Mucosa of descending colon (tissue), 3 donors: ENCODE data around the gene NUP188. TPM values are rescaled to one million over a fixed set of nuclear protein-coding genes. Genes with fewer than 3 reads are reported as not detected.

Source experiments
- ATAC-seq: fragments of 200-7000 bp; cut with Tn5 transposase; one replicate; pipeline ENCODE4 v1.9.1; 2020; ENCODE audit warnings: mild to moderate bottlenecking, moderate library complexity
- DNase-seq, 3 donors: peaks; one replicate each; pipeline ENCODE4 v3.0.0-alpha.2; 2020
- H3K36me3 ChIP-seq: fragments of 200-600 bp; one replicate; pipeline ENCODE4 v1.8.0; 2021; ENCODE audit warnings: low read depth, mild to moderate bottlenecking
- H3K4me1 ChIP-seq: fragments of 200-600 bp; one replicate; pipeline ENCODE4 v1.8.0; 2021; ENCODE audit warnings: low read depth, mild to moderate bottlenecking
- H3K4me3 ChIP-seq: fragments of 200-600 bp; one replicate; pipeline ENCODE4 v1.8.0; 2021; ENCODE audit warnings: mild to moderate bottlenecking
- H3K9me3 ChIP-seq: fragments of 200-600 bp; one replicate; pipeline ENCODE4 v1.8.0; 2021; ENCODE audit warnings: mild to moderate bottlenecking
- CTCF ChIP-seq: fragments of 200-600 bp; IDR thresholded peaks from one replicate; pipeline ENCODE4 v1.8.0; 2022; ENCODE audit warnings: antibody characterized with exemption, mild to moderate bottlenecking
- intact Hi-C, 2 donors: fragments of 100-400 bp; cut with DNase I in 1 of 2; cut with micrococcal nuclease in 1 of 2; formaldehyde crosslinking; loops; one replicate each; pipeline versions ENCODE4 v1.11.0 to v1.11.1; 2022; cut with DNase I, micrococcal nuclease
- total RNA-seq, 3 donors: library from RNA; stranded (reverse); fragmentation: NEBNext Ultra II Directional in 2 of 3; extraction: Animal tissue kit (Norgen Biotek cat#: 25700) in 2 of 3; gene quantifications; one replicate each; pipeline versions ENCODE4 v1.2.1 to v1.2.4, GENCODE V29; 2021 to 2023
- donor health status: DM: no; HTN: no; CAD: no; lungs with moderate emphysema.
- donor health status: DM: no; HTN: no; CAD: no.
- donor health status: DM: no; HTN: yes; CAD: no.

Gene NUP188
- total RNA-seq, 3 donors from 2014 or later: 24.4 to 36.7 (median 30.4) TPM

GRCh38 chr9:129007035-129007765, 59.7 kb downstream of the NUP188 start:
- H3K9me3 ChIP-seq: no peaks in the 10 kb centered on the region
- TF ChIP-seq CTCF: no peak
- intact Hi-C loops: no loop called here
- H3K4me3 ChIP-seq: no peak overlapping the region
- no peaks in the 10 kb centered on the region for H3K4me1 ChIP-seq
- peak in 1 of 3 donors; percentile 36 for DNase-seq
- ATAC-seq: no peak
- H3K36me3 ChIP-seq: peaks cover 8% of the 10 kb centered on the region

DNA sequence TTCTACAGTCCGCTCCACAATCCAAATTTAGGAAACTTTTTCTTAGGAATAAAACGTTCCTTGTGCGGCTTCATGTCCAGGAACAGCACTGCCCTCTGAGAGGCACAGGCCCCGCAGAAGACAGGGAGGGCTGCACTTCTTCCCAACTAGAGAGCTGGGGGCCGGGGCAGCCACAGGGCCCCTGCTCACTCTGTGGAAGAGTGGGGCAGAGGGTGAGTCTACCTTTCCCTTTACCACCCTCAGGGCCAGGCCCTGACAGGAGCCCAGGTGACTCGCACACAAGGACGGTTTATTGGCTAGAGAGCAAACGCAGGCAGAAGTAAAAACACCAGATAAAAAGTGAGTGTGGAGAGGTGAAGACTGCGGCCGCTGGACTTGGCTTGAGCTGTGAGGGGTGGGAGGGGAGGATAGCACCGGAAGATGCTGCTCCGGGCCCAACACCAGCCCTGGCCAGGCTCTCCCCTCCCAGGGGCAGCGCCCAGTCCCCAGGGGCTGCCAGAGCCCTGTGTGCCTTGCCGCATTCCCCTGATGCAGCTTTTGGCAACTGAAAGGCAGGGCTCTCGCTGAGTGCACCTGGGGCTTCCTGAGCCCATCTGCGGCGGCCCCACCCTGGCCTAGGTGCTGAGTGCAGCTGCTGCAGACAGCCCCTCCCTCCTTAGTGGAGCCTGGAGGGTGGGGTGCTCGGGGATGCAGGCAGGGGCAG, 60.4 kb downstream of the NUP188 start:
- intact Hi-C loops: no loop called here
- Histone ChIP-seq H3K4me1 (no peaks in the 10 kb centered on the region), H3K9me3 (no peaks in the 10 kb centered on the region), H3K36me3 (peaks cover 8% of the 10 kb centered on the region), H3K4me3 (no peak overlapping the region)
- DNase-seq (peak in 1 of 3 donors; percentile 41), ATAC-seq (no peak)
- TF ChIP-seq CTCF: no peak

DNA sequence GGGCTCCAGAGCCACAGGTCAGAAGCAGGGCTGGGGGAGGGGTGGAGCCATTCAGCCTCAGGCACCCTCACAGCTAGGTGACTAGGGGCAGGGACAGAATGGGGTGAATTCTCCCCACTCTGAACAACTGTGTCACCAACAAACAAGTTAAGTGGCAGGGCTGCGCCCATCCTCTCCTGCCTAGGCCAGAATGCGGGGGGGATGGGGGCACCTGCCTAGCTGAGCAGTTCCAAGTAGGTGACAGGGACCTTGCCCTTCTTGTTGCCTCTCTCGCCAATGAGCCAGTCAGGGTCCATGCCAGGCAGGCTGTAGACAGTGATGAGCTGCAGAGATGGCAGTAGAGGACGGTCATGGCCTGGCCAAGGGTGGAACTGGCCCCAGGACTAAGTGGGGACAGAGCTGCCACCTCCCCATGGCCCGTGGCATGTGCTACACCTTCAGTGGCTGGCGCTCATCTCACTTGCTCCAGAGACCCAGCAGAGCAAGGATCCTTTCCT, 61.0 kb downstream of the NUP188 start:
- ATAC-seq (no peak), DNase-seq (no peak)
- intact Hi-C loops: no loop called here
- H3K36me3 ChIP-seq: peaks cover 8% of the 10 kb centered on the region
- H3K9me3 ChIP-seq: no peaks in the 10 kb centered on the region
- H3K4me3 ChIP-seq: no peak overlapping the region
- TF ChIP-seq CTCF: no peak
- H3K4me1 ChIP-seq: no peaks in the 10 kb centered on the region

GRCh38 chr9:129008986-129009583, 61.6 kb downstream of the NUP188 start:
- no peak for TF ChIP-seq CTCF
- DNase-seq: no peak
- Histone ChIP-seq H3K4me1 (no peaks in the 10 kb centered on the region), H3K36me3 (peaks cover 8% of the 10 kb centered on the region), H3K4me3 (no peak overlapping the region), H3K9me3 (no peaks in the 10 kb centered on the region)
- no peak for ATAC-seq
- intact Hi-C loops: no loop called here

DNA sequence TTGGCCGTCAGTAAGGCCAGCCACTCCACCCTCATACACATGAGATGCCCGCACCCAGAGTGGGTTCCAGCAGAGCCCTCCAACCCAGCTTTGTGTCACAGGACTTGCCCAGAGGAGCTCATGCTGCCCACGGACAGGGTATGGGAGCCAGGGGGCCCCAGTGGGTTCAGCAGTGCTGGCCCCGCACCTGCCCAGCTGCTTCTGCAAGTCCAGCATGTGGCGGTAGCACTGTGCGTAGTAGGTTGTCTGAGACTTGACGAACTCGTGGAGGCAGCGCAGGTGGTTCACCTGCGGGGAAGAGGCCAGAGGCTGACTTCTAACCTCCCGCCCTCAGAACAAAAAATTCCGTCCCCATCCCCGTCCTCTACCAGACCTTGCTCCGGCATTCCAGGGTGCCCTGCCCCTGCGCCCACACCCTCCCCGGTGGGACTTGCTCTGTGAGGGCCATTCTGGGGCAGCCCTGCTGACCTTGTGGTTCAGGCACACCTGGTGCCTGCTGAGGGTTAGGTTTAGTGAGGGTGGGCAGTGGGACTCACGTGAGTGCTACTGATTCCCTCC, 62.2 kb downstream of the NUP188 start:
- intact Hi-C loops: no loop called here
- ATAC-seq (no peak), DNase-seq (no peak)
- H3K9me3 ChIP-seq: no peaks in the 10 kb centered on the region
- no peaks in the 10 kb centered on the region for H3K4me1 ChIP-seq
- no peak for TF ChIP-seq CTCF
- peaks cover 14% of the 10 kb centered on the region for H3K36me3 ChIP-seq
- H3K4me3 ChIP-seq: no peak overlapping the region
